ENCODE results near the gene RAPGEF6.
"Not testable (repeated sequence)": the region's sequence is repeated elsewhere in the genome, so short reads cannot be mapped to it uniquely, and the experiment has no call there.

Gene RAPGEF6

GRCh38 chr5:131639148-131639547, 4.1 kb upstream of the RAPGEF6 start:
- no peak for DNase-seq

GRCh38 chr5:131637694-131638093, 2.7 kb upstream of the RAPGEF6 start:
- DNase-seq: no peak

GRCh38 chr5:131635684-131636572, 899 bp upstream of the RAPGEF6 start:
- DNase-seq: no peak

GRCh38 chr5:131634666-131634995, 398 bp downstream of the RAPGEF6 start:
- DNase-seq: peak; percentile 89

GRCh38 chr5:131634238-131634637, 791 bp downstream of the RAPGEF6 start:
- no peak for DNase-seq

- no peak for DNase-seq
Observed at GRCh38 chr5:131633830-131634229, 1.2 kb downstream of the RAPGEF6 start.

- DNase-seq: no peak
Observed at GRCh38 chr5:131630963-131631350, 4.1 kb downstream of the RAPGEF6 start.

GRCh38 chr5:131630208-131630962, 4.6 kb downstream of the RAPGEF6 start:
- DNase-seq: no peak

GRCh38 chr5:131628990-131629389, 6.0 kb downstream of the RAPGEF6 start:
- no peak for DNase-seq

GRCh38 chr5:131627207-131627865, 7.7 kb downstream of the RAPGEF6 start:
- DNase-seq: no peak

GRCh38 chr5:131622633-131623032, 12.4 kb downstream of the RAPGEF6 start:
- peak; percentile 64 for DNase-seq

- DNase-seq: not testable (repeated sequence)
Observed at GRCh38 chr5:131621164-131621563, 13.9 kb downstream of the RAPGEF6 start.

GRCh38 chr5:131619102-131619501, 15.9 kb downstream of the RAPGEF6 start:
- no peak for DNase-seq

GRCh38 chr5:131617140-131617822, 17.7 kb downstream of the RAPGEF6 start:
- no peak for DNase-seq

- no peak for DNase-seq
Observed at GRCh38 chr5:131615957-131616356, 19.1 kb downstream of the RAPGEF6 start.

GRCh38 chr5:131613423-131613822, 21.6 kb downstream of the RAPGEF6 start:
- DNase-seq: no peak

GRCh38 chr5:131611064-131611381, 24.0 kb downstream of the RAPGEF6 start:
- DNase-seq: no peak

- DNase-seq: peak; percentile 78
Observed at GRCh38 chr5:131610198-131611063, 24.6 kb downstream of the RAPGEF6 start.

- DNase-seq: no peak
Observed at GRCh38 chr5:131609774-131610173, 25.3 kb downstream of the RAPGEF6 start.

GRCh38 chr5:131608597-131608996, 26.4 kb downstream of the RAPGEF6 start:
- DNase-seq: no peak

GRCh38 chr5:131607903-131608540, 27.0 kb downstream of the RAPGEF6 start:
- no peak for DNase-seq

- DNase-seq: no peak
Observed at GRCh38 chr5:131607418-131607817, 27.6 kb downstream of the RAPGEF6 start.

Data from islet precursor cell (in vitro differentiated cells).